ENCODE data around the gene CDH26.

- TF ChIP-seq CTCF (IDR thresholded peaks at IDR 0.05) (no peak), EP300 (IDR thresholded peaks at IDR 0.05) (no peak), POLR2A (IDR thresholded peaks at IDR 0.05) (no peak), POLR2AphosphoS5 (IDR thresholded peaks at IDR 0.05) (no peak)
Measured at GRCh38 chr20:60043435-60043834, 85.2 kb downstream of the CDH26 start.

All from sigmoid colon (tissue), 4 donors.